Activated CD4-positive, CD25-positive, alpha-beta regulatory T cell treated with anti-CD3 and anti-CD28 coated beads, Interleukin-2, amount 50 U/mL, for 16 hours (primary cell): ENCODE results near the gene CD247.

Experiments used
- DNase-seq: peaks from one replicate; pipeline ENCODE4 v3.0.0-alpha.2; 2020; ENCODE audit warnings: low read depth, low spot score

Gene CD247

GRCh38 chr1:167440345-167440744 lies 78.0 kb downstream of the CD247 start:
- no peak for DNase-seq

- no peak for DNase-seq
Measured at GRCh38 chr1:167439301-167439988, 78.9 kb downstream of the CD247 start.

GRCh38 chr1:167438171-167439138 lies 79.9 kb downstream of the CD247 start:
- no peak for DNase-seq

- no peak for DNase-seq
Measured at GRCh38 chr1:167435484-167435883, 82.8 kb downstream of the CD247 start.

- DNase-seq, result no peak
Measured at GRCh38 chr1:167434306-167434705, 84.0 kb downstream of the CD247 start.

- no peak for DNase-seq
Measured at GRCh38 chr1:167433884-167434283, 84.4 kb downstream of the CD247 start.

- no peak for DNase-seq
Measured at GRCh38 chr1:167432780-167433179, 85.5 kb downstream of the CD247 start.

GRCh38 chr1:167431909-167432650 lies 86.2 kb downstream of the CD247 start:
- no peak for DNase-seq

GRCh38 chr1:167431261-167431908 lies 86.9 kb downstream of the CD247 start:
- DNase-seq, result no peak

GRCh38 chr1:167430849-167431242 lies 87.5 kb downstream of the CD247 start:
- DNase-seq, result no peak

GRCh38 chr1:167430134-167430848 lies 88.0 kb downstream of the CD247 start:
- DNase-seq, result no peak

GRCh38 chr1:167429612-167430011 lies 88.7 kb downstream of the CD247 start:
- no peak for DNase-seq

- no peak for DNase-seq
Measured at GRCh38 chr1:167428395-167428794, 89.9 kb downstream of the CD247 start.

- DNase-seq, result no peak
Measured at GRCh38 chr1:167427848-167428247, 90.5 kb downstream of the CD247 start.

GRCh38 chr1:167426716-167427115 lies 91.6 kb downstream of the CD247 start:
- DNase-seq, result no peak

- no peak for DNase-seq
Measured at GRCh38 chr1:167425482-167425881, 92.8 kb downstream of the CD247 start.

GRCh38 chr1:167423684-167424619 lies 94.4 kb downstream of the CD247 start:
- no peak for DNase-seq

GRCh38 chr1:167420510-167420909 lies 97.8 kb downstream of the CD247 start:
- no peak for DNase-seq

- no peak for DNase-seq
Measured at GRCh38 chr1:167419245-167419644, 99.1 kb downstream of the CD247 start.

GRCh38 chr1:167418391-167418790 lies 99.9 kb downstream of the CD247 start:
- no peak for DNase-seq
